Ishikawa (cell line): ENCODE measurements around the gene EDC3.

Source experiments
- CEBPB ChIP-seq: IDR thresholded peaks from 2 replicates; pipeline ENCODE4 v1.6.1; 2012
- CREB1 ChIP-seq: IDR thresholded peaks from 2 replicates; pipeline ENCODE4 v1.6.1; 2012; ENCODE audit warnings: low read depth
- FOXM1 ChIP-seq: IDR thresholded peaks from 2 replicates; pipeline ENCODE4 v1.6.1; 2012; ENCODE audit warnings: low read depth, borderline replicate concordance
- MAX ChIP-seq: IDR thresholded peaks from 2 replicates; pipeline ENCODE4 v1.6.1; 2012
- NFIC ChIP-seq: IDR thresholded peaks from 2 replicates; pipeline ENCODE4 v1.6.1; 2012
- RAD21 ChIP-seq: IDR thresholded peaks from 2 replicates; pipeline ENCODE4 v1.6.1; 2012; ENCODE audit warnings: low read depth
- REST ChIP-seq: IDR thresholded peaks from 2 replicates; pipeline ENCODE4 v1.6.1; 2012; ENCODE audit warnings: low read depth, mild to moderate bottlenecking
- TAF1 ChIP-seq: IDR thresholded peaks from 2 replicates; pipeline ENCODE4 v1.6.1; 2012; ENCODE audit warnings: low read depth, mild to moderate bottlenecking
- TEAD4 ChIP-seq: IDR thresholded peaks from 2 replicates; pipeline ENCODE4 v1.6.1; 2012

- no peak for TF ChIP-seq FOXM1
- TF ChIP-seq TEAD4 = no peak
- no peak for TF ChIP-seq TAF1
- TF ChIP-seq MAX = no peak
- no peak for TF ChIP-seq REST
- TF ChIP-seq RAD21 = no peak
- no peak for TF ChIP-seq NFIC
- TF ChIP-seq CEBPB = no peak
- TF ChIP-seq CREB1 = no peak
Observed at GRCh38 chr15:74722591-74722990, 26.8 kb upstream of the EDC3 start.
